GM18909 (cell line): Measurements from ENCODE around the gene DROSHA.
"Not testable (repeated sequence)": the region's sequence is repeated elsewhere in the genome, so short reads cannot be mapped to it uniquely, and the experiment has no call there.

ENCODE experiments used
- ATAC-seq: cut with Tn5 transposase; IDR thresholded peaks from one replicate; pipeline ENCODE4 v1.9.1; 2021; ENCODE audit warnings: mild to moderate bottlenecking; ENCODE audit not compliant: unreplicated experiment, poor library complexity

The DROSHA gene

GRCh38 chr5:31531888-31532547 is at the start of gene DROSHA, which contains the start of gene C5orf22:
Gene DROSHA, minus strand, starts transcription at chr5:31532093. Its CDS starts 3,034 bp downstream, at chr5:31529059.
Gene C5orf22, plus strand, starts transcription at chr5:31532301. Its CDS starts 92 bp downstream, at chr5:31532393.
- peak; percentile 95 for ATAC-seq

GRCh38 chr5:31579558-31579957 is 47.7 kb upstream of the DROSHA start:
- no peak for ATAC-seq

- ATAC-seq, result no peak
Observed at GRCh38 chr5:31577438-31577837, 45.5 kb upstream of the DROSHA start.

- ATAC-seq, result no peak
Observed at GRCh38 chr5:31574772-31575171, 42.9 kb upstream of the DROSHA start.

- ATAC-seq, result peak; percentile 69
Observed at GRCh38 chr5:31573494-31574142, 41.7 kb upstream of the DROSHA start.

- no peak for ATAC-seq
Observed at GRCh38 chr5:31569068-31569467, 37.2 kb upstream of the DROSHA start.

GRCh38 chr5:31568302-31568835 is 36.5 kb upstream of the DROSHA start:
- ATAC-seq, result no peak

GRCh38 chr5:31566362-31566761 is 34.5 kb upstream of the DROSHA start:
- not testable (repeated sequence) for ATAC-seq

- no peak for ATAC-seq
Observed at GRCh38 chr5:31563216-31563615, 31.3 kb upstream of the DROSHA start.

GRCh38 chr5:31561946-31562345 is 30.1 kb upstream of the DROSHA start:
- ATAC-seq, result no peak

- no peak for ATAC-seq
Observed at GRCh38 chr5:31559942-31560341, 28.0 kb upstream of the DROSHA start.

- no peak for ATAC-seq
Observed at GRCh38 chr5:31556461-31556860, 24.6 kb upstream of the DROSHA start.

GRCh38 chr5:31554552-31554951 is 22.7 kb upstream of the DROSHA start:
- no peak for ATAC-seq

- no peak for ATAC-seq
Observed at GRCh38 chr5:31553863-31554262, 22.0 kb upstream of the DROSHA start.

GRCh38 chr5:31551878-31552277 is 20.0 kb upstream of the DROSHA start:
- ATAC-seq, result no peak

- ATAC-seq, result not testable (repeated sequence)
Observed at GRCh38 chr5:31549114-31549513, 17.2 kb upstream of the DROSHA start.

- ATAC-seq, result no peak
Observed at GRCh38 chr5:31537851-31538250, 6.0 kb upstream of the DROSHA start.

- ATAC-seq, result no peak
Observed at GRCh38 chr5:31537349-31537748, 5.5 kb upstream of the DROSHA start.

GRCh38 chr5:31536873-31537272 is 5.0 kb upstream of the DROSHA start:
- ATAC-seq, result no peak

- no peak for ATAC-seq
Observed at GRCh38 chr5:31534527-31535046, 2.7 kb upstream of the DROSHA start.

- peak; percentile 36 for ATAC-seq
Observed at GRCh38 chr5:31531543-31531887, 378 bp downstream of the DROSHA start.
